GM21737 (cell line): ENCODE measurements around the gene FBXL7.
"Not testable (repeated sequence)": the region's sequence is repeated elsewhere in the genome, so short reads cannot be mapped to it uniquely, and the experiment has no call there.

Experiments
- ATAC-seq: cut with Tn5 transposase; IDR thresholded peaks from one replicate; pipeline ENCODE4 v1.9.1; 2021; ENCODE audit warnings: mild to moderate bottlenecking, moderate library complexity; ENCODE audit not compliant: unreplicated experiment

FBXL7 gene

DNA sequence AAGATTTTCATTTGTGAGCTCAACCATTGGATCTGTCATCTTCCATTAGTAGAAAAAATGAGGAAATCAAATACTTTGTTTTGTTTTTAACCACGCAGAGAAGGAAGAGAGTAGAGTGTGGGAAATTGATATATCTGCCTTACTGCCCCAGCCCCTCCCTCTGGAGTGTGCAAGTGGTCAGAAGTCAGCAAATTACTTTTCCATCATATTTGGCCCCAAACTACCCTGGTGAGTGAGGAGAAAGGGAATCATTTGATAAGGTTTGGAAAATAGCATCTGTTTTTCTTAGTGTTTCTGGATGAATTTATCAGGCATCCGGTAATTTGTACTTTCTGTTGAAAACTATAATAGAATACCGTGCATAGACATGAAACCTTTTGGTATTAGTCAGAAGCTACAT, 352.2 kb downstream of the FBXL7 start:
- ATAC-seq = no peak

DNA sequence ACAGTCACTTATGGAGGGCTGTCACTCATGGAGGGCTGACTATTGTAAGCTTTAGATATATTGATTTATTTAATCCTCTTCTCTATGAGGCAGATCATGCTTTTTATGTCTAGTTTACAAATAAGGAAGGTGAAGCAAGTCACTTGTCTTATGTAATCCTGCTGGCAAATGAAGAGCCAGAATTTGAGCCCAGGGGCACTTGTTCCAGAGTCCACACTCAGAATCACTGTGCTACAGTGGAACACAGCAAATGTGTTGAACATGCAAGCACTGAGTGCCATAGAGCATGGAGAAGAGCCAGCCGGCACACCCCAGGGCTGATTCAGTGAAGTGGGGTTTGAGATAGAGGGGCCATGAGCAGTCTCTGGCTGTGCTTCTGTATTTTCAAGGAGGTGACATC, 353.0 kb downstream of the FBXL7 start:
- no peak for ATAC-seq

- ATAC-seq = no peak
Measured at GRCh38 chr5:15858326-15858725, 358.3 kb downstream of the FBXL7 start.

- no peak for ATAC-seq
Measured at GRCh38 chr5:15864536-15865215, 364.7 kb downstream of the FBXL7 start.

DNA sequence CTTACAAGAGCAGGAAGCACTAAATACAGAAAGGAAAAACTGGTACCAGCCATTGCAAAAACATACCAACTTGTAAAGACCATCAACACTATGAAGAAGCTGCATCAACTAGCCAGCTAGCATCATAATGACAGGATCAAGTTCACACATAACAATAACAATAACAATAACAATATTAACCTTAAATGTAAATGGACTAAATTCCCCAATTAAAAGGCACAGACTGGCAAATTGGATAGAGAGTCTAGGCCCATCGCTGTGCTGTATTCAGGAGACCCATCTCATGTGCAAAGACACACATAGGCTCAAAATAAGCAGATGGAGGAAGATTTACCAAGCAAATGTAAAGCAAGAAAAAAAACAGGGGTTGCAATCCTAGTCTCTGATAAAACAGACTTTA, 372.3 kb downstream of the FBXL7 start:
- ATAC-seq = not testable (repeated sequence)

GRCh38 chr5:15877914-15878313, 377.9 kb downstream of the FBXL7 start:
- no peak for ATAC-seq

DNA sequence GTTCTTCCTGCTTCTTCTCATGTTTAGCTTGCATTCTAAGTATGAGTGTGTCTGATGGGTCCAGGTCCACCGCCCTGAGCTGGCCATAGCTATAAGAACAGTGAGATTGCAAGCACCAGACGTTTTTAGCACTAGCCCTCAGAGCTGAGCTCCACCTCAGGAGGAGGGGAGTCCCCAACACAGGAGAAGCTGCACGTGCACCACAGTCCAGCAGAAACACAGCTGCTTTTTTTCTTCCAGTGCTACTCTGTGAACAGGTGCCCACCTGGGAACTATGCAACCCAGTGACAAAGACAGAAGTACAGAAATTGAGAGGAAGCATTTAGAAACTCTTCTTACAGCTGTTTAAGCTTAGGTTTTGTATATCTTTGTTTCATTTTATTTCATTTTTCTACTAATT, 380.2 kb downstream of the FBXL7 start:
- no peak for ATAC-seq

DNA sequence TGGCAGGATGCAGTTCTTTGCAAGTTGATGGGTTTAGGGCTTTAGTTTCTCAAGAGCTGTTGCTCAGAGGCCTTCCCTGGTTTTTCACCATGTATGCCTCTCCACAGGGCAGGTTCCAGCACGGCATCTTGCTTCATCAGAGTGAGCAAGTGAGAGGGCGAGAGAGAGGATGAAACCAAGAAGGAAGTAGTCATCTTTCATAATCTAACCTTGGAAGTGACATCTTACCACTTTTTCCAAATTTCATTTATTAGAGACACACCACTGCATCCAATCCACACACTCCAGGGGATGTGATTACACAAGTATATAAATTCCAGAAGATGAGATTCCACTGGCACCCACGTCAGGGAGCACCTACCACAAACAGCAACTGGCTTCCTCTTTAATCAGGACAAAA, 385.2 kb downstream of the FBXL7 start:
- ATAC-seq = no peak

DNA sequence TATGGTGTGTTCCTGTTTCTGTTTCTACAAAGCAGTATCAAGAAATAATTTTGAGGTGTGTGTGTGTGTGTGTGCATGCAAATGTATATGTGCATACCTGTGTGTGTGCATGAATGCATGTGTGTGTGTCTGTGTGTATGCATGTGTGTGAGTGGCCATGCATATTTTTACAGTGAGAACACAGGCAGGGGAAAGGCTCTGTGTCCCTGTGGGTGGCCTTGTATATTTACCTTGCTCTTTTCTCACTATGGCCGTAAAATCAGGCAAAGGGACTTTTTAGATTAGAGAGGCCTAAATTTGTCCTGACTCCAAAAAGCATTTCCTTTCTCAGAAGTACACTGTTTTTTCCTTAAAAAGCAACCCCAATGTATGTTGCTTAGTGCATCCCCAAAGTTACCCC, 386.2 kb downstream of the FBXL7 start:
- no peak for ATAC-seq

DNA sequence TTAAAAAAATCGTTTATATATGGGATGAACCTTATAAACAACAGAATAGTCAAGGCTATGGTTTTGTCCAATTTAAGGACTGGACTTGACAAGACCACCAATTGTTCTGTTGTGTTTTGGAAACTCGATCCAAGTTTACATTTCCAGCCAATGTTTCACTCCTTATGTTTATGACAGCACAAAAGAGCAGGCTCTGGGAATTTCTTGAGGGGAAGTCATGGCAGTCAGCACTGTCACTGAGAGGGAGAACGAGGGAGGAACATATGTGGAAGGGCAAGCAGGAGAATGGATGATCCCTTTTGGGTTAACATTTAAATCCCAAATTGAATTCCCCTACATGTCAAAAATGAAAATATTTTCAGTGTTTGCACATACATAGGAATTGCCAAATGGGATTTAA, 387.1 kb downstream of the FBXL7 start:
- ATAC-seq = no peak

- no peak for ATAC-seq
Measured at GRCh38 chr5:15889001-15889400, 389.0 kb downstream of the FBXL7 start.

DNA sequence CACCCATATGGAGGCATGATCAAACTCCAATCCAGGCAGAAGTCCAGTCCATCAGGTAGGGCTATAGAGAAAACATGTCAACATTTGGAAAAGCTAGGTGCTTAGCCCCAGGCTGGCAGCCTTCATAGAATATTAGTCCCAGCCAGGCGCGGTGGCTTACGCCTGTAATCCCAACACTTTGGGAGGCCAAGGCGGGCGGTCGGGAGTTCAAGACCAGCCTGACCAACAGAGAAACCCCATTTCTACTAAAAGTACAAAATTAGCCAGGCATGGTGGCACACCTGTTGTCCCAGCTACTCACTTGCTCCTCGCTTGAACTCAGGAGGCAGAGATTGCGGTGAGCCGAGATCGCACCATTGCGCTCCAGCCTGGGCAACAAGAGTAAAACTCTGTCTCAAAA, 393.9 kb downstream of the FBXL7 start:
- ATAC-seq = no peak

- no peak for ATAC-seq
Measured at GRCh38 chr5:15897656-15898055, 397.7 kb downstream of the FBXL7 start.

GRCh38 chr5:15898641-15899040, 398.7 kb downstream of the FBXL7 start:
- no peak for ATAC-seq

- no peak for ATAC-seq
Measured at GRCh38 chr5:15899481-15899880, 399.5 kb downstream of the FBXL7 start.

- no peak for ATAC-seq
Measured at GRCh38 chr5:15901151-15901550, 401.2 kb downstream of the FBXL7 start.

DNA sequence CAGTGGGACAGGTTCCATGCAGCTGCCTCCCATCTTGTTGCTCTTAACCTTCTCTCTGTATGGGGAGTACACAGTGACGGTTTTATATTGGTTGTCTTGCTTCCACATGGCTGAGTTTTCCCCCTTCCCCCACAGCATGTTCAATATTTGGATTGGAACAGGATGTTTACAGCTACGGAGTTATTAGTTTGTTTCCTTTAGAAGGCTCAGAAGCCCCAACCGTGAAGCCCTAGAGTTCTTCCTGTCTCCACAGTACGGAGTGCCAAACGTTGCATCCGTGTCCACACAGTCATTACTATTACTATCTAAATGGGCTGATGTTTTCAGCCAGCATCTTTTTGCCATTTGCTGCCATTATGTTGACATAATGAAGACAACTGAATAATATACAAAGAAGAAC, 402.1 kb downstream of the FBXL7 start:
- no peak for ATAC-seq

GRCh38 chr5:15904899-15905830, 405.2 kb downstream of the FBXL7 start:
- ATAC-seq = no peak

DNA sequence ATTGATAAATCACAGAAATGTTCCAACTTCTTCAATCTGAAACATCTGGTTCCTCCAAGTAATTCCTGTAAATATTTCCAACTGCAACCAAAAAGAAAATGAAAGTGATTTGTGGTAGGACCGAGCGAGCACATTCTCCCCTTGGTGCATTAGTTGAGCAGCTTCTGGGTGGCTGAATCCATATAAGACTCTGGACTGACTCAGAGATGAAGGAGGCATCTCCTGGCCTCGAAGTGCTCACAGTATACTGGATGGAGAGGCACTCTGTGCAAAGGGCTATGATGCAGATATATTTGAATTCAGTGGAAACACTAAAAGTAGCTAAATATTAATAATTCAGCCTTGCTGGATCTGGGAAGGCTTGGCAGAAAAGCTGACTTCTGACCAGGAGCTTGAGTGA, 414.7 kb downstream of the FBXL7 start:
- no peak for ATAC-seq

GRCh38 chr5:15926586-15926985, 426.6 kb downstream of the FBXL7 start:
- no peak for ATAC-seq

GRCh38 chr5:15927710-15928380, 427.9 kb downstream of the FBXL7 start:
- no peak for ATAC-seq
